Measurements from ENCODE around the gene CCDC88B.

The CCDC88B gene

DNA sequence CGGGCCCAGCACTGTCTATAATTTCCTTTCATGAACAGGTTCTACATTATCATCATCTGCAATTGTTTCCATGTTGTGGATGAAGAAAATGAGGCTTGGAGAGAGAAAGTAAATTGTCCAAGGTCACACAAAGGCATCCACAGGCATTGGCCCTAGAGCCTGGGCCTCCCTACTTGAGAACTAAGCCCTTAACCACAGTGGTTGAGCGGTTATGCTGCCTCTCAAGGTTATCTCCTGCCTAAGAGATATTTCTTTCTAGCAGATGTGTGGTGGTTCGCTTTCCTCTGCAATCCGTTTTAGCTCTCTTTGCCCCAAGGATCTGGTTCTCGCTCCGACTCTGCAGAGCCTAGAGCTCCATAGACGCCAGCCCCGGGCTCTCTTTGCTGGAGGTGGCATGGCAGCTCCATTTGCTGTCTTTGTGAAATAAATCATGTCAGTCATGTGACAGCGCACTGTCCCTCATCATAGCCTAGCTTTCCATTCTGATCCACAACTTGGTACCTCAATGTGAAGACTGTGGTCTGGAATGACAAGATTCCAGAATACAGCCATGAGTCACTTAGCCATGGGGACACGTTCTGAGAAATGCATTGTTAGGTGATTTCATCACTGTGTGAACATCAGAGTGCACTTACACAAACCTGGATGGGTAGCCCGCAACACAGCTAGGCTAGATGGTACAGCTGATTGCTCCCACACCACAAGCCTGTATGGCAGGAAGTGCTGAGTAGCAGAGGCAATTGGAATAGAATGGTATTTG lies 46.1 kb downstream of the CCDC88B start:
- Histone ChIP-seq H3K36me3 (ENCODE audit: control insufficient read depth, insufficient read depth, low read length) (no peaks in the 10 kb centered on the region), H3K27me3 (ENCODE audit: control insufficient read depth, insufficient read depth, low read length) (no peaks in the 10 kb centered on the region), H3K4me3 (ENCODE audit: low read length) (no peak overlapping the region), H3K9me3 (ENCODE audit: control insufficient read depth, insufficient read depth, low read length) (no peaks in the 10 kb centered on the region), H3K27ac (ENCODE audit: low read length) (no peak overlapping the region), H3K4me1 (ENCODE audit: control insufficient read depth, insufficient read depth, low read length) (no peaks in the 10 kb centered on the region)
- no CpG with 5 or more reads among the region's 11 CpGs for WGBS (ENCODE audit: insufficient coverage, insufficient read length)
- no peak for DNase-seq (ENCODE audit: low read depth, low spot score)

DNA sequence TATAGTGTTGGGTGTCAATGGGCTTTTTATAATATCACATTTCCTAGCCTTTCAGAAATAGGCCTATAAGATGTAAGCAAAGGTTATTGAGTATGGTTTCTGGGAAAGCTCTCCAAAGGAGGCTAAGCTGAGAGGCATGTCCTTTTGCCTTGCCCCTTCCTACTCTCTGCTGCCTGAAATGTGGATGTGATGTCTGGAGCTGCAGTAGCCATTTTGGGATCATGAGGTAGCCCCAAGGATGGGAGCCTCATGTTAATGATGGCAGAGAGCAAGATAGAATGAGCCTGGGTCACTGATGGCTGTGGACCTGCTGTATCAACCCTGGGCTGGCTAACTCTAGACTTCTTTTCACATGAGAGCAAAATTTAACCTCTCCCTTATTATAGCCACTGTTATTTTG lies 47.9 kb downstream of the CCDC88B start:
- Histone ChIP-seq H3K9me3 (ENCODE audit: control insufficient read depth, insufficient read depth, low read length) (no peaks in the 10 kb centered on the region), H3K27ac (ENCODE audit: low read length) (no peak overlapping the region), H3K27me3 (ENCODE audit: control insufficient read depth, insufficient read depth, low read length) (no peaks in the 10 kb centered on the region), H3K4me1 (ENCODE audit: control insufficient read depth, insufficient read depth, low read length) (no peaks in the 10 kb centered on the region), H3K36me3 (ENCODE audit: control insufficient read depth, insufficient read depth, low read length) (no peaks in the 10 kb centered on the region), H3K4me3 (ENCODE audit: low read length) (no peak overlapping the region)
- no peak for DNase-seq (ENCODE audit: low read depth, low spot score)

DNA sequence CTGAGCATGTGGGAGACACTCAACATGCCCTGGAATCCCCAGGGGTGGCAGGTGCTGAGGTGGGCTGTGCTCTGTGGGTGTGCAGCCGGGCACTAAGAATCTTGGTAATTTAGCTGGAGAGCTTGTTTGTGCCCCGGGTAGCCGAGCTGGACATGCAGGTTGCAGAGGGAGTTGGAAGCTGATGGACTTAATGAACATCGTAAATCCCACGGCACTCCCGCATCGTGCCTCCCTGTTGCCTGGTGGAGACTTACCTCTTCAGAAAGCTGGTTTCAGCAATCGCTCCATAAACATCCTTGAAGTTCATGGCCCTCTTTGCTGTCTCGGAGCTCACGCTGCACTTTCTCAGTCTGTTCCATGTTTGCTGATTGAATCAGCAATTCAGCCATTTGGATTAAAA lies 48.9 kb downstream of the CCDC88B start:
- no CpG with 5 or more reads among the region's 10 CpGs for WGBS (ENCODE audit: insufficient coverage, insufficient read length)
- Histone ChIP-seq H3K4me1 (ENCODE audit: control insufficient read depth, insufficient read depth, low read length) (no peaks in the 10 kb centered on the region), H3K27me3 (ENCODE audit: control insufficient read depth, insufficient read depth, low read length) (no peaks in the 10 kb centered on the region), H3K9me3 (ENCODE audit: control insufficient read depth, insufficient read depth, low read length) (no peaks in the 10 kb centered on the region), H3K4me3 (ENCODE audit: low read length) (no peak overlapping the region), H3K27ac (ENCODE audit: low read length) (no peak overlapping the region), H3K36me3 (ENCODE audit: control insufficient read depth, insufficient read depth, low read length) (no peaks in the 10 kb centered on the region)
- no peak for DNase-seq (ENCODE audit: low read depth, low spot score)

GRCh38 chr11:64389851-64390250 lies 49.8 kb downstream of the CCDC88B start:
- WGBS (ENCODE audit: insufficient coverage, insufficient read length) = no CpG with 5 or more reads among the region's 2 CpGs
- no peaks in the 10 kb centered on the region for H3K9me3 ChIP-seq (ENCODE audit: control insufficient read depth, insufficient read depth, low read length)
- H3K4me1 ChIP-seq (ENCODE audit: control insufficient read depth, insufficient read depth, low read length) = no peaks in the 10 kb centered on the region
- H3K36me3 ChIP-seq (ENCODE audit: control insufficient read depth, insufficient read depth, low read length) = no peaks in the 10 kb centered on the region
- no peak overlapping the region for H3K27ac ChIP-seq (ENCODE audit: low read length)
- no peak overlapping the region for H3K4me3 ChIP-seq (ENCODE audit: low read length)
- H3K27me3 ChIP-seq (ENCODE audit: control insufficient read depth, insufficient read depth, low read length) = no peaks in the 10 kb centered on the region
- DNase-seq (ENCODE audit: low read depth, low spot score) = no peak

DNA sequence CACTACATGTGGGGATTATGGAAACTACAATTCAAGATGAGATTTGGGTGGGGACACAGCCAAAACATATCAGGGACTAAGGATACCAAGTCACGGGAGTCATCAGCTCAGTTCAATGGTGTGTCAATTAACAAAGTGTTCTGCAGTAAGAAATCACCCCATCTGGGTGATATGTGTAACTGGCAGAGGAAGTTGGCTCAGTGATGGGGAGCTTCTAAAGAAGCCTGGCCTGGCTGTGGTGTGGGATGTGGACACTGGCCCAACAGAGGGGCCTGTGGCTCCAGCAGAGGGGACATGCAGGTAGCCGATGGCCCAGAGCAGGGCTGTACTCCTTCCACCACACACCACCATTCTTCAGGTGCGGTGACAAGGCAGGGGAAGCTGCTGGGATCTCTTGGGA lies 50.6 kb downstream of the CCDC88B start:
- H3K4me3 ChIP-seq (ENCODE audit: low read length) = no peak overlapping the region
- no CpG with 5 or more reads among the region's 3 CpGs for WGBS (ENCODE audit: insufficient coverage, insufficient read length)
- H3K9me3 ChIP-seq (ENCODE audit: control insufficient read depth, insufficient read depth, low read length) = no peaks in the 10 kb centered on the region
- H3K36me3 ChIP-seq (ENCODE audit: control insufficient read depth, insufficient read depth, low read length) = no peaks in the 10 kb centered on the region
- no peaks in the 10 kb centered on the region for H3K27me3 ChIP-seq (ENCODE audit: control insufficient read depth, insufficient read depth, low read length)
- H3K4me1 ChIP-seq (ENCODE audit: control insufficient read depth, insufficient read depth, low read length) = peaks cover 3% of the 10 kb centered on the region
- no peak for DNase-seq (ENCODE audit: low read depth, low spot score)
- H3K27ac ChIP-seq (ENCODE audit: low read length) = no peak overlapping the region

GRCh38 chr11:64391839-64392238 lies 51.8 kb downstream of the CCDC88B start:
- H3K27ac ChIP-seq (ENCODE audit: low read length) = no peak overlapping the region
- no peaks in the 10 kb centered on the region for H3K27me3 ChIP-seq (ENCODE audit: control insufficient read depth, insufficient read depth, low read length)
- DNase-seq (ENCODE audit: low read depth, low spot score) = no peak
- H3K4me1 ChIP-seq (ENCODE audit: control insufficient read depth, insufficient read depth, low read length) = peaks cover 5% of the 10 kb centered on the region
- H3K4me3 ChIP-seq (ENCODE audit: low read length) = no peak overlapping the region
- no CpG with 5 or more reads among the region's 3 CpGs for WGBS (ENCODE audit: insufficient coverage, insufficient read length)
- no peaks in the 10 kb centered on the region for H3K9me3 ChIP-seq (ENCODE audit: control insufficient read depth, insufficient read depth, low read length)
- no peaks in the 10 kb centered on the region for H3K36me3 ChIP-seq (ENCODE audit: control insufficient read depth, insufficient read depth, low read length)

DNA sequence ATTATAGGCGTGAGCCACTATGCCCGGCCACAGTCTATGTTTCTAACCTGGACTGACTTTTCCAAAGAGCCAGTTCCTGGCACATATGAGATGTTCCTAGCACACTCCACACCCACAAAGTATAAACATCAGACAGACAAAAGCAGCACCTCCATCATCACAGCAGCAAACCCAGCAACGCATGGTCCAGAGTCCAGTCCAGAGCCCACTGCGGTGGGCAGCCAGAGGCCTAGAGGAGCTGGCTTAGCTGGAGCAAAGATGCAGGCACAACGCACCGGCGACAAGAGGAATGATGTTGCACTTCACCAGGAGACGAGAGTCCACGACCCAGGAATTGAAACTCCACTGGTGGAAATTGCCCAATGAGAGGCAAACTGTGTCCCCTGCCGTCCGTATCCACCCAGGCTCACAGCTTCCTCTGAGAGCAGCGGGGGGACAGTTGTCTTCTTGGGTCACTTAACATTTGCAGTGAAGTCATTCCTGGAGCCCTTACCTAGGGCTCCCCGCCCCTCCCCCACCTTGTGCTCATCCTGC lies 55.6 kb downstream of the CCDC88B start:
- DNase-seq (ENCODE audit: low read depth, low spot score) = no peak
- peaks cover 5% of the 10 kb centered on the region for H3K4me1 ChIP-seq (ENCODE audit: control insufficient read depth, insufficient read depth, low read length)
- no peak overlapping the region for H3K27ac ChIP-seq (ENCODE audit: low read length)
- H3K27me3 ChIP-seq (ENCODE audit: control insufficient read depth, insufficient read depth, low read length) = no peaks in the 10 kb centered on the region
- H3K36me3 ChIP-seq (ENCODE audit: control insufficient read depth, insufficient read depth, low read length) = no peaks in the 10 kb centered on the region
- WGBS (ENCODE audit: insufficient coverage, insufficient read length) = no CpG with 5 or more reads among the region's 13 CpGs
- H3K4me3 ChIP-seq (ENCODE audit: low read length) = no peak overlapping the region
- no peaks in the 10 kb centered on the region for H3K9me3 ChIP-seq (ENCODE audit: control insufficient read depth, insufficient read depth, low read length)

DNA sequence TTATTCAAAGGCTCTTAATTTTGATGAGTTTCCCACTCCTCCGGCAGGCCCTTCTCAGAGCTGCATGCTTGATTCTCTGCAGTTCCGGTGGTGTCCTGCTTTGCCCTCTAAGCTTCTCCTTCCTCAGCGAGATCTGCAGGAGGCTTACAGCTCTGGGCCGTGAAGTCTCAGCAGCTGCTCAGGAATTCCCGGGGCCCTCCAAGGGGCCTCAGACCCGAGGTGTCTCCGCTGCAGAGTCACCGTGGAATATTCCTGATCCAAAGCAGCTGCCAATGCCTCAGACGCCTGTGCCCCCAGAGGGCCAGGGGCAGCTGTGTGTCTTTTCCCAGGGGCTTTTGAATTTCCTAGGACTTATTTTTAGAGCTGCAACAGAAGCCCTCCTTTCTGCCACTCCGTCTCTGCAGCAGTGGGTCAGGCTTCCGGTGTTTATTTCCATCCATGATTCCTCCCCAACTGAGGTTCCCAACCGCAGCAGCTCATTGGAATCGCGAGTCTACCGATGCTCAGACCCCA lies 56.1 kb downstream of the CCDC88B start:
- H3K4me3 ChIP-seq (ENCODE audit: low read length) = no peak overlapping the region
- peaks cover 5% of the 10 kb centered on the region for H3K4me1 ChIP-seq (ENCODE audit: control insufficient read depth, insufficient read depth, low read length)
- H3K27ac ChIP-seq (ENCODE audit: low read length) = no peak overlapping the region
- DNase-seq (ENCODE audit: low read depth, low spot score) = peak; percentile 48
- WGBS (ENCODE audit: insufficient coverage, insufficient read length) = no CpG with 5 or more reads among the region's 15 CpGs
- H3K9me3 ChIP-seq (ENCODE audit: control insufficient read depth, insufficient read depth, low read length) = no peaks in the 10 kb centered on the region
- no peaks in the 10 kb centered on the region for H3K36me3 ChIP-seq (ENCODE audit: control insufficient read depth, insufficient read depth, low read length)
- no peaks in the 10 kb centered on the region for H3K27me3 ChIP-seq (ENCODE audit: control insufficient read depth, insufficient read depth, low read length)

GRCh38 chr11:64400102-64400501 lies 60.1 kb downstream of the CCDC88B start:
- no CpG with 5 or more reads among the region's 6 CpGs for WGBS (ENCODE audit: insufficient coverage, insufficient read length)
- H3K9me3 ChIP-seq (ENCODE audit: control insufficient read depth, insufficient read depth, low read length) = no peaks in the 10 kb centered on the region
- no peaks in the 10 kb centered on the region for H3K36me3 ChIP-seq (ENCODE audit: control insufficient read depth, insufficient read depth, low read length)
- no peaks in the 10 kb centered on the region for H3K27me3 ChIP-seq (ENCODE audit: control insufficient read depth, insufficient read depth, low read length)
- H3K27ac ChIP-seq (ENCODE audit: low read length) = no peak overlapping the region
- H3K4me1 ChIP-seq (ENCODE audit: control insufficient read depth, insufficient read depth, low read length) = peaks cover 4% of the 10 kb centered on the region
- H3K4me3 ChIP-seq (ENCODE audit: low read length) = no peak overlapping the region
- DNase-seq (ENCODE audit: low read depth, low spot score) = no peak

- Histone ChIP-seq H3K27me3 (ENCODE audit: control insufficient read depth, insufficient read depth, low read length) (no peaks in the 10 kb centered on the region), H3K9me3 (ENCODE audit: control insufficient read depth, insufficient read depth, low read length) (no peaks in the 10 kb centered on the region), H3K27ac (ENCODE audit: low read length) (no peak overlapping the region), H3K36me3 (ENCODE audit: control insufficient read depth, insufficient read depth, low read length) (no peaks in the 10 kb centered on the region), H3K4me3 (ENCODE audit: low read length) (no peak overlapping the region), H3K4me1 (ENCODE audit: control insufficient read depth, insufficient read depth, low read length) (peaks cover 1% of the 10 kb centered on the region)
- no peak for DNase-seq (ENCODE audit: low read depth, low spot score)
- WGBS (ENCODE audit: insufficient coverage, insufficient read length) = no CpG with 5 or more reads among the region's 3 CpGs
Observed at GRCh38 chr11:64400667-64401066, 60.7 kb downstream of the CCDC88B start.

- H3K4me1 ChIP-seq (ENCODE audit: control insufficient read depth, insufficient read depth, low read length) = no peaks in the 10 kb centered on the region
- no CpG with 5 or more reads among the region's 7 CpGs for WGBS (ENCODE audit: insufficient coverage, insufficient read length)
- no peak for DNase-seq (ENCODE audit: low read depth, low spot score)
- H3K36me3 ChIP-seq (ENCODE audit: control insufficient read depth, insufficient read depth, low read length) = no peaks in the 10 kb centered on the region
- no peak overlapping the region for H3K27ac ChIP-seq (ENCODE audit: low read length)
- no peaks in the 10 kb centered on the region for H3K9me3 ChIP-seq (ENCODE audit: control insufficient read depth, insufficient read depth, low read length)
- H3K4me3 ChIP-seq (ENCODE audit: low read length) = no peak overlapping the region
- H3K27me3 ChIP-seq (ENCODE audit: control insufficient read depth, insufficient read depth, low read length) = no peaks in the 10 kb centered on the region
Observed at GRCh38 chr11:64401775-64402174, 61.8 kb downstream of the CCDC88B start.

Measured in iPS DF 6.9 (cell line).